ENCODE results near the gene ELFN1.

- TF ChIP-seq, protein P1, sequence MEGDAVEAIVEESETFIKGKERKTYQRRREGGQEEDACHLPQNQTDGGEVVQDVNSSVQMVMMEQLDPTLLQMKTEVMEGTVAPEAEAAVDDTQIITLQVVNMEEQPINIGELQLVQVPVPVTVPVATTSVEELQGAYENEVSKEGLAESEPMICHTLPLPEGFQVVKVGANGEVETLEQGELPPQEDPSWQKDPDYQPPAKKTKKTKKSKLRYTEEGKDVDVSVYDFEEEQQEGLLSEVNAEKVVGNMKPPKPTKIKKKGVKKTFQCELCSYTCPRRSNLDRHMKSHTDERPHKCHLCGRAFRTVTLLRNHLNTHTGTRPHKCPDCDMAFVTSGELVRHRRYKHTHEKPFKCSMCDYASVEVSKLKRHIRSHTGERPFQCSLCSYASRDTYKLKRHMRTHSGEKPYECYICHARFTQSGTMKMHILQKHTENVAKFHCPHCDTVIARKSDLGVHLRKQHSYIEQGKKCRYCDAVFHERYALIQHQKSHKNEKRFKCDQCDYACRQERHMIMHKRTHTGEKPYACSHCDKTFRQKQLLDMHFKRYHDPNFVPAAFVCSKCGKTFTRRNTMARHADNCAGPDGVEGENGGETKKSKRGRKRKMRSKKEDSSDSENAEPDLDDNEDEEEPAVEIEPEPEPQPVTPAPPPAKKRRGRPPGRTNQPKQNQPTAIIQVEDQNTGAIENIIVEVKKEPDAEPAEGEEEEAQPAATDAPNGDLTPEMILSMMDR (conservative IDR thresholded peaks at IDR 0.05; ENCODE audit: low read length): no peak
- no peak for TF ChIP-seq EZH2phosphoT487 (IDR thresholded peaks at IDR 0.05; ENCODE audit: borderline replicate concordance)
These were observed 35.0 kb downstream of the ELFN1 start for GRCh38 chr7:1704811-1705738.

Measured in Loucy (cell line).